ENCODE data around the gene MYO9A.

GRCh38 chr15:71962537-71962936 lies 155.4 kb downstream of the MYO9A start:
- TF ChIP-seq ZSCAN23 (tag by site-specific recombination; IDR thresholded peaks at IDR 0.05) (no peak), CTCF (tag by site-specific recombination; IDR thresholded peaks at IDR 0.05) (no peak), YY1 (tag by site-specific recombination; IDR thresholded peaks at IDR 0.05) (no peak)
